Fibroblast of lung (primary cell): ENCODE measurements around the gene OR2D3. TPM values are rescaled to one million over a fixed set of nuclear protein-coding genes. Genes with fewer than 3 reads are reported as not detected.
"Not testable (repeated sequence)": the region's sequence is repeated elsewhere in the genome, so short reads cannot be mapped to it uniquely, and the experiment has no call there.

Source experiments
- DNase-seq, 2 donors: peaks; one replicate each; pipeline versions ENCODE4 v3.0.0 to v3.0.0-alpha.2; 2010; ENCODE audit warnings: low read depth in 2 of 2
- H2AFZ ChIP-seq: 2 replicates; pipeline ENCODE4 v1.5.1; 2012; ENCODE audit warnings: low read length, control low read depth, inconsistent platforms
- H3K27ac ChIP-seq: 2 replicates; pipeline ENCODE4 v1.5.1; 2011; ENCODE audit warnings: low read length, control low read depth; ENCODE audit not compliant: insufficient read depth
- H3K27me3 ChIP-seq: 2 replicates; pipeline ENCODE4 v1.5.1; 2011; ENCODE audit warnings: mild to moderate bottlenecking, low read length; ENCODE audit not compliant: control insufficient read depth, insufficient read depth
- H3K36me3 ChIP-seq: 2 replicates; pipeline ENCODE4 v1.5.1; 2011; ENCODE audit warnings: low read length; ENCODE audit not compliant: control insufficient read depth, insufficient read depth
- H3K4me1 ChIP-seq: 2 replicates; pipeline ENCODE4 v1.5.1; 2011; ENCODE audit warnings: low read length; ENCODE audit not compliant: control insufficient read depth, insufficient read depth; ENCODE audit errors: extremely low read depth
- H3K4me2 ChIP-seq: 2 replicates; pipeline ENCODE4 v1.5.1; 2011; ENCODE audit warnings: low read length, control low read depth; ENCODE audit not compliant: insufficient read depth; ENCODE audit errors: extremely low read depth
- H3K4me3 ChIP-seq, 4 experiments: fragments of 200-600 bp in 1 of 4; sonication (generic) in 1 of 4; replicated peaks in 1 of 4; 2 replicates each; pipeline ENCODE4 v1.5.1; 2011 to 2016; ENCODE audit warnings: low read length in 4 of 4, low read depth in 3 of 4, mild to moderate bottlenecking in 3 of 4, control low read depth in 2 of 4, inconsistent platforms in 1 of 4, mixed read lengths in 1 of 4; ENCODE audit not compliant: insufficient read depth in 1 of 4; ENCODE audit errors: control extremely low read depth in 1 of 4
- H3K79me2 ChIP-seq: 2 replicates; pipeline ENCODE4 v1.5.1; 2012; ENCODE audit warnings: mild to moderate bottlenecking, low read length, inconsistent platforms; ENCODE audit not compliant: control insufficient read depth, insufficient read depth
- H3K9ac ChIP-seq: 2 replicates; pipeline ENCODE4 v1.5.1; 2011; ENCODE audit warnings: mild to moderate bottlenecking, low read length, control low read depth; ENCODE audit not compliant: insufficient read depth
- H3K9me3 ChIP-seq: 2 replicates; pipeline ENCODE4 v1.5.1; 2012; ENCODE audit warnings: low read depth, low read length; ENCODE audit not compliant: control insufficient read depth, insufficient read depth
- H4K20me1 ChIP-seq: 2 replicates; pipeline ENCODE4 v1.5.1; 2011; ENCODE audit warnings: low read length; ENCODE audit not compliant: control insufficient read depth, insufficient read depth; ENCODE audit errors: extremely low read depth
- EZH2 ChIP-seq: IDR thresholded peaks from 2 replicates; pipeline ENCODE4 v1.5.1; 2012; ENCODE audit warnings: low read length, control low read depth, mild to moderate bottlenecking; ENCODE audit errors: missing control alignments
- polyA plus RNA-seq, 2 donors: library from polyadenylated mRNA; depleted of rRNA in 1 of 2; stranded (reverse) in 1 of 2; unstranded in 1 of 2; fragments of >200 nt; gene quantifications; 2 replicates each; pipeline ENCODE4 v1.2.1, GENCODE V29; 2011 to 2012; ENCODE audit warnings: missing spikeins in 1 of 2
- total RNA-seq: library from RNA; depleted of rRNA; stranded (reverse); fragments of >200 nt; gene quantifications from 2 replicates; pipeline ENCODE4 v1.2.1, GENCODE V29; 2014
- TF ChIP-seq, protein P1 (sequence below), 2 donors: IDR thresholded peaks in 1 of 2; conservative IDR thresholded peaks in 1 of 2; 1 replicate in 1 of 2; 2 replicates in 1 of 2; pipeline ENCODE4 v1.5.1; 2011 to 2012; ENCODE audit warnings: low read length in 2 of 2, control low read depth in 1 of 2, inconsistent platforms in 1 of 2, low read depth in 1 of 2, mild to moderate bottlenecking in 1 of 2

OR2D3 gene
- total and polyA plus RNA-seq, 2 donors (not counting 1 experiment from before 2014, with no cell fraction given): not detected

DNA sequence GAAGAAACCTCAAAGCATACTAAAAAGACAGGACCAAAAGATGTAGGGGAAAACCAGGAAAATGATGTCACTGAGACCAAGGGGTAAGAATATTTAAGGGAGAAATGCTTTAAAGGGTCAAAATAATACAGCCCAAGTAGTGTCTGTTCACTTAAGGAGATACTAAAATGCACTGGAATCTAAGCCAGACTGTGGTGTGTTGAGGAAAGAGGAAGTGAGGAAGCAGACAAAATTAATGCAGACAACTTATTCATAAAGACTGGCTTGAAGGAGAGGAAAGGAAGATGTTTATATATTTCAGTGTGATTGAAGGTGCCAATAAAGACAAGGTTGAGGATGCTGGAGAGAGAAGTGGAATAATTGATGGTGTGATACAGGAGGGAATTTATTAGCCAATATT lies 21.2 kb downstream of the OR2D3 start:
- no peak for TF ChIP-seq EZH2
- TF ChIP-seq, protein P1, sequence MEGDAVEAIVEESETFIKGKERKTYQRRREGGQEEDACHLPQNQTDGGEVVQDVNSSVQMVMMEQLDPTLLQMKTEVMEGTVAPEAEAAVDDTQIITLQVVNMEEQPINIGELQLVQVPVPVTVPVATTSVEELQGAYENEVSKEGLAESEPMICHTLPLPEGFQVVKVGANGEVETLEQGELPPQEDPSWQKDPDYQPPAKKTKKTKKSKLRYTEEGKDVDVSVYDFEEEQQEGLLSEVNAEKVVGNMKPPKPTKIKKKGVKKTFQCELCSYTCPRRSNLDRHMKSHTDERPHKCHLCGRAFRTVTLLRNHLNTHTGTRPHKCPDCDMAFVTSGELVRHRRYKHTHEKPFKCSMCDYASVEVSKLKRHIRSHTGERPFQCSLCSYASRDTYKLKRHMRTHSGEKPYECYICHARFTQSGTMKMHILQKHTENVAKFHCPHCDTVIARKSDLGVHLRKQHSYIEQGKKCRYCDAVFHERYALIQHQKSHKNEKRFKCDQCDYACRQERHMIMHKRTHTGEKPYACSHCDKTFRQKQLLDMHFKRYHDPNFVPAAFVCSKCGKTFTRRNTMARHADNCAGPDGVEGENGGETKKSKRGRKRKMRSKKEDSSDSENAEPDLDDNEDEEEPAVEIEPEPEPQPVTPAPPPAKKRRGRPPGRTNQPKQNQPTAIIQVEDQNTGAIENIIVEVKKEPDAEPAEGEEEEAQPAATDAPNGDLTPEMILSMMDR (conservative IDR thresholded peaks at IDR 0.05 in 1 of 2, IDR thresholded peaks at IDR 0.05 in 1 of 2; ENCODE audit: low read depth in 1 of 2, low read length in 2 of 2): no peak
- H3K4me3 ChIP-seq: no peak overlapping the region
- no peaks in the 10 kb centered on the region for H3K27me3 ChIP-seq
- no peaks in the 10 kb centered on the region for H3K9me3 ChIP-seq
- no peaks in the 10 kb centered on the region for H4K20me1 ChIP-seq
- H3K27ac ChIP-seq: no peak overlapping the region
- no peaks in the 10 kb centered on the region for H3K79me2 ChIP-seq
- H3K4me1 ChIP-seq: no peaks in the 10 kb centered on the region
- DNase-seq: no peak
- H3K9ac ChIP-seq: no peak overlapping the region
- no peaks in the 10 kb centered on the region for H3K36me3 ChIP-seq
- no peak overlapping the region for H3K4me2 ChIP-seq
- no peak overlapping the region for H2AFZ ChIP-seq

DNA sequence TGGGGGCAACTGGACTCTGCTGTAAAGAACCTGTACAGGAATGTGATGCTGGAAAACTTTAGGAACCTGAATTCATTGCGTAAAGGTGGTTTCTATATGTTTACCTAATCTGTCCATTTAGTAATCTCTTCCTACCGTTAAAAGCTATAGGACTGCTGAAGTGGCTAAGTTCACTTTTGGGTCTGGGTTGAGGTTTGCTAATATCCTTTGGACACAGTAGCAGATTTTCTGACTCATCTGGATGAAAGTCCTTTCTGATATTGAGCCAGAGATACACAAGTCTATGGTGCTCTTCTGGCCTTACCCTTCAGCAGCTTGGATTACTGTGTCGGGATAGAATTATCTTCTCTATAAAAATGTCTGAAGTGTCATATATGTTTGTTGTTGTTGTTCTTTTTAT lies 22.3 kb downstream of the OR2D3 start:
- peak; percentile 35 to 36 for DNase-seq
- Histone ChIP-seq H3K9me3 (no peaks in the 10 kb centered on the region), H4K20me1 (no peaks in the 10 kb centered on the region), H3K79me2 (no peaks in the 10 kb centered on the region), H3K27me3 (no peaks in the 10 kb centered on the region), H3K4me3 (no peak overlapping the region), H3K9ac (no peak overlapping the region), H3K36me3 (no peaks in the 10 kb centered on the region), H3K4me1 (no peaks in the 10 kb centered on the region), H3K4me2 (no peak overlapping the region), H3K27ac (no peak overlapping the region), H2AFZ (no peak overlapping the region)
- TF ChIP-seq, protein P1 (conservative IDR thresholded peaks at IDR 0.05 in 1 of 2, IDR thresholded peaks at IDR 0.05 in 1 of 2; ENCODE audit: low read depth in 1 of 2, low read length in 2 of 2): no peak
- TF ChIP-seq EZH2: no peak

DNA sequence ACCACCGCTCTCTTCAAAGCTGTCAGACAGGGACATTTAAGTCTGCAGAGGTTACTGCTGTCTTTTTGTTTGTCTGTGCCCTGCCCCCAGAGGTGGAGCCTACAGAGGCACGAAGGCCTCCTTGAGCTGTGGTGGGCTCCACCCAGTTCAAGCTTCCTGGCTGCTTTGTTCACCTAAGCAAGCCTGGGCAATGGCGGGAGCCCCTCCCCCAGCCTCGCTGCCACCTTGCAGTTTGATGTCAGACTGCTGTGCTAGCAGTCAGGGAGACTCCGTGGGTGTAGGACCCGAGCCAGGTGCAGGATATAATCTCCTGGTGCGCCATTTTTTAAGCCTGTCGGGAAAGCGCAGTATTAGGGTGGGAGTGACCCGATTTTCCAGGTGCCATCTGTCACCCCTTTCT lies 33.4 kb downstream of the OR2D3 start:
- not testable (repeated sequence) for H3K4me1 ChIP-seq, H3K4me3 ChIP-seq, H3K79me2 ChIP-seq, H2AFZ ChIP-seq, H3K27ac ChIP-seq, H3K27me3 ChIP-seq, H3K9me3 ChIP-seq, H3K9ac ChIP-seq, H3K36me3 ChIP-seq, DNase-seq, H4K20me1 ChIP-seq, H3K4me2 ChIP-seq

DNA sequence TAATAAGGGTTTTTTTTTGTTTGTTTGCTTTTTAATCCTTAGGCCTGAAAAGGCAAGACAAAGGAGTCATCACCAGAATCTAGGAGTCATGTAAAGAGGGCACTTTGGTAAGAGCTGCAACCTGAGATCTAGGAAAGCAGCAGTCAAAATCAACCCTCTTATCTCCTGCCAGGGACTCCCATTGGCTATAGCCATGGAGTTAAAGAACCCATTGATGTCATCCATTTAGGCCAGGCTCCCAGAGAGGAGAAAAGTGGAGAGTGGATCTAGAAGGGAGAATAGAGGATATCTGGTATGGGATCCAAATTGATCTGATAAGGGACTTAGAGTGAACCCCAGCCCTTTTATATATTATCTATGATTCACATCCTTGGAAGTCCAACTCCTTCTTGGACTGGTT lies 41.3 kb downstream of the OR2D3 start:
- H4K20me1 ChIP-seq: no peaks in the 10 kb centered on the region
- peak in 1 of 2 donors; percentile 2 for DNase-seq
- H3K4me2 ChIP-seq: no peak overlapping the region
- TF ChIP-seq, protein P1 (conservative IDR thresholded peaks at IDR 0.05 in 1 of 2, IDR thresholded peaks at IDR 0.05 in 1 of 2; ENCODE audit: low read depth in 1 of 2, low read length in 2 of 2): no peak
- TF ChIP-seq EZH2: no peak
- H3K27ac ChIP-seq: no peak overlapping the region
- no peak overlapping the region for H3K4me3 ChIP-seq
- no peaks in the 10 kb centered on the region for H3K4me1 ChIP-seq
- H2AFZ ChIP-seq: no peak overlapping the region
- H3K36me3 ChIP-seq: no peaks in the 10 kb centered on the region
- H3K9ac ChIP-seq: no peak overlapping the region
- H3K27me3 ChIP-seq: no peaks in the 10 kb centered on the region
- H3K79me2 ChIP-seq: no peaks in the 10 kb centered on the region
- H3K9me3 ChIP-seq: no peaks in the 10 kb centered on the region
